Epithelial cell of proximal tubule (primary cell): ENCODE measurements around the gene IDH3A. TPM values are rescaled to one million over a fixed set of nuclear protein-coding genes. Genes with fewer than 3 reads are reported as not detected.

Experiments used
- DNase-seq: peaks from one replicate; pipeline ENCODE4 v3.0.0-alpha.2; 2011; ENCODE audit warnings: low read depth
- H3K4me3 ChIP-seq: 2 replicates; pipeline ENCODE4 v1.5.1; 2011; ENCODE audit warnings: low read depth, mild to moderate bottlenecking, low read length
- CTCF ChIP-seq: conservative IDR thresholded peaks from 2 replicates; pipeline ENCODE4 v1.5.1; 2012; ENCODE audit warnings: low read depth, mild to moderate bottlenecking, low read length
- total RNA-seq: library from RNA; depleted of rRNA; stranded (reverse); fragments of >200 nt; gene quantifications from 2 replicates; pipeline ENCODE4 v1.2.3, GENCODE V29; 2015

IDH3A gene
- total RNA-seq, 1 donor from 2014 or later: 57.5 TPM

- no peak for TF ChIP-seq CTCF
- H3K4me3 ChIP-seq: no peak overlapping the region
- no peak for DNase-seq
Measured at GRCh38 chr15:78129077-78129750, 19.9 kb upstream of the IDH3A start.

- no peak for DNase-seq
- H3K4me3 ChIP-seq: no peak overlapping the region
- no peak for TF ChIP-seq CTCF
Measured at GRCh38 chr15:78129751-78130287, 19.3 kb upstream of the IDH3A start.

GRCh38 chr15:78130466-78131294 lies 18.5 kb upstream of the IDH3A start:
- TF ChIP-seq CTCF: no peak
- H3K4me3 ChIP-seq: peak overlapping the region; percentile 66
- no peak for DNase-seq

- no peak for DNase-seq
- TF ChIP-seq CTCF: peak; percentile 50
Measured at GRCh38 chr15:78131295-78132061, 17.7 kb upstream of the IDH3A start, which contains the start of gene CIB2. Gene CIB2, minus strand, starts transcription at chr15:78131445. Its CDS starts 230 bp downstream, at chr15:78131215.

GRCh38 chr15:78133801-78134200 lies 15.4 kb upstream of the IDH3A start:
- no peak overlapping the region for H3K4me3 ChIP-seq
- TF ChIP-seq CTCF: no peak
- DNase-seq: no peak

More at GRCh38 chr15:78131295-78132061, 17.7 kb upstream of the IDH3A start, which contains the start of gene CIB2:
- H3K4me3 ChIP-seq: peak within 1 kb of the TSS; percentile 66

- DNase-seq: no peak
- H3K4me3 ChIP-seq: no peak overlapping the region
- TF ChIP-seq CTCF: no peak
Measured at GRCh38 chr15:78139578-78139977, 9.6 kb upstream of the IDH3A start.
